22Rv1 (cell line): ENCODE measurements around the gene CCDC159.
"Not testable (repeated sequence)": the region's sequence is repeated elsewhere in the genome, so short reads cannot be mapped to it uniquely, and the experiment has no call there.

Experiments used
- H3K27ac ChIP-seq: fragments of 450-650 bp; 2 replicates; pipeline ENCODE4 v1.5.1; 2017
- ZFX ChIP-seq: fragments of 450-650 bp; IDR thresholded peaks from 2 replicates; pipeline ENCODE4 v1.6.1; 2017; ENCODE audit warnings: antibody characterized with exemption, borderline replicate concordance
- TF ChIP-seq, protein P1 (sequence below): fragments of 450-650 bp; IDR thresholded peaks from 2 replicates; pipeline ENCODE4 v1.5.1; 2017; ENCODE audit warnings: mild to moderate bottlenecking

The CCDC159 gene

GRCh38 chr19:11330127-11330526 lies 16.2 kb upstream of the CCDC159 start:
- TF ChIP-seq ZFX, result no peak
- TF ChIP-seq, protein P1, sequence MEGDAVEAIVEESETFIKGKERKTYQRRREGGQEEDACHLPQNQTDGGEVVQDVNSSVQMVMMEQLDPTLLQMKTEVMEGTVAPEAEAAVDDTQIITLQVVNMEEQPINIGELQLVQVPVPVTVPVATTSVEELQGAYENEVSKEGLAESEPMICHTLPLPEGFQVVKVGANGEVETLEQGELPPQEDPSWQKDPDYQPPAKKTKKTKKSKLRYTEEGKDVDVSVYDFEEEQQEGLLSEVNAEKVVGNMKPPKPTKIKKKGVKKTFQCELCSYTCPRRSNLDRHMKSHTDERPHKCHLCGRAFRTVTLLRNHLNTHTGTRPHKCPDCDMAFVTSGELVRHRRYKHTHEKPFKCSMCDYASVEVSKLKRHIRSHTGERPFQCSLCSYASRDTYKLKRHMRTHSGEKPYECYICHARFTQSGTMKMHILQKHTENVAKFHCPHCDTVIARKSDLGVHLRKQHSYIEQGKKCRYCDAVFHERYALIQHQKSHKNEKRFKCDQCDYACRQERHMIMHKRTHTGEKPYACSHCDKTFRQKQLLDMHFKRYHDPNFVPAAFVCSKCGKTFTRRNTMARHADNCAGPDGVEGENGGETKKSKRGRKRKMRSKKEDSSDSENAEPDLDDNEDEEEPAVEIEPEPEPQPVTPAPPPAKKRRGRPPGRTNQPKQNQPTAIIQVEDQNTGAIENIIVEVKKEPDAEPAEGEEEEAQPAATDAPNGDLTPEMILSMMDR, result no peak
- no peak overlapping the region for H3K27ac ChIP-seq

GRCh38 chr19:11331502-11331901 lies 14.8 kb upstream of the CCDC159 start:
- H3K27ac ChIP-seq, result no peak overlapping the region
- TF ChIP-seq ZFX, result no peak
- TF ChIP-seq, protein P1, result no peak

GRCh38 chr19:11332822-11333221 lies 13.5 kb upstream of the CCDC159 start:
- no peak overlapping the region for H3K27ac ChIP-seq
- TF ChIP-seq ZFX, result no peak
- TF ChIP-seq, protein P1, result no peak

DNA sequence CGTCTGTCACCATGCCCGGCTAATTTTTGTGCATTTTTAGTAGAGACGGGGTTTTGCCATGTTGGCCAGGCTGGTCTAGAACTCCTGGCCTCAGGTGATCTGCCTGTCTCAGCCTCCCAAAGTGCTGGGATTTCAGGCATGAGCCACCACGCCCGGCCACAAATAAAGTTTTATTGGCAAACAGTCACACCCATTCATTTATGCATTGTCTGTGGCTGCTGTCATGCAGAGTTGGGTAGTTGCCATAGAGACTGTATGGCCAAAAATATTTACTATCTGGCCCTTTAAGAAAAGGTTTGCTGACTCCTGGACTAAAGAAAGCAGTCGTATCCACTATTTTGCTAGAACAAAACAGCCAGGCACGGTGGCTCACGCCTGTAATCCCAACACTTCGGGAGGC lies 12.5 kb upstream of the CCDC159 start:
- not testable (repeated sequence) for H3K27ac ChIP-seq

GRCh38 chr19:11335449-11336146 lies 10.7 kb upstream of the CCDC159 start:
- H3K27ac ChIP-seq, result no peak overlapping the region
- TF ChIP-seq, protein P1, result no peak
- TF ChIP-seq ZFX, result no peak

- H3K27ac ChIP-seq, result no peak overlapping the region
- TF ChIP-seq ZFX, result no peak
- TF ChIP-seq, protein P1, result no peak
These were observed 9.2 kb upstream of the CCDC159 start for GRCh38 chr19:11337080-11337479.

DNA sequence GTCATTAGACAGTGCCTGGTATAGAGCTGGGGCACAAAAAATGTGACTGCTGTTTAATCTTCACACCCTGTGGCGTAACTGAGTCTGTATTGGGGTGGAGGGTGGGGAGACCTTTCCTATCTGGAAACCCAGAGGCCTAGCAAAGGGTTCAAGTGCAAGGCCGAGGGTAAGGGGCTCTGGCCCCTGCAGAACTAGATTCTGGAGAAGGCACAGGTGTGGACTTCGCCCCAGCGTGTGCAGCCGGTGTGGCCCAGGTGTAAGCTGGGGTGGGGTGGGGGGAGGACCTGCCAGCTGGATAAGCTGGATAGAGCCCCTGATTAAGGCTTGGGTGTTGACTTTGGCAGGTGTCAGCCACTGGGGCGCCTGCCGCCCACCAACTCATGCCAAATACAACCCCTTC lies 8.2 kb upstream of the CCDC159 start:
- H3K27ac ChIP-seq, result peak overlapping the region; percentile 86; the same call in 1 of the 2 replicates
- TF ChIP-seq, protein P1, result no peak
- TF ChIP-seq ZFX, result no peak
